ENCODE data around the gene RAB3B.

DNA sequence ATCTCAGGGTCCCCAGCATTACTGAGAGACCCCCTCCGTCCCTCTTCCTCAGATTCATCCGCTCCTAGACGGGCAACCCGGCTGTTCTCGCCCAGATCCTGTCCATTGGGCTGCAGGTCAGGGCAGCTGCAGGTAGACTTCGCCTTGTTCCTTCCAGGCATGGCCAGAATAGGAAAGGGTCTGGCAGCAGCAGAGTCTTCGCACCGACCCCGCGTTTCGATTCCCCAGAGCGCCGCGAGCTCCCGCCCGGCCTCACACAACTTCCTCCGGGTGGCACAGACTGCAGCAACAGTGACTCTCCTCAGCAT, 112.2 kb downstream of the RAB3B start:
- TF ChIP-seq, protein P1, sequence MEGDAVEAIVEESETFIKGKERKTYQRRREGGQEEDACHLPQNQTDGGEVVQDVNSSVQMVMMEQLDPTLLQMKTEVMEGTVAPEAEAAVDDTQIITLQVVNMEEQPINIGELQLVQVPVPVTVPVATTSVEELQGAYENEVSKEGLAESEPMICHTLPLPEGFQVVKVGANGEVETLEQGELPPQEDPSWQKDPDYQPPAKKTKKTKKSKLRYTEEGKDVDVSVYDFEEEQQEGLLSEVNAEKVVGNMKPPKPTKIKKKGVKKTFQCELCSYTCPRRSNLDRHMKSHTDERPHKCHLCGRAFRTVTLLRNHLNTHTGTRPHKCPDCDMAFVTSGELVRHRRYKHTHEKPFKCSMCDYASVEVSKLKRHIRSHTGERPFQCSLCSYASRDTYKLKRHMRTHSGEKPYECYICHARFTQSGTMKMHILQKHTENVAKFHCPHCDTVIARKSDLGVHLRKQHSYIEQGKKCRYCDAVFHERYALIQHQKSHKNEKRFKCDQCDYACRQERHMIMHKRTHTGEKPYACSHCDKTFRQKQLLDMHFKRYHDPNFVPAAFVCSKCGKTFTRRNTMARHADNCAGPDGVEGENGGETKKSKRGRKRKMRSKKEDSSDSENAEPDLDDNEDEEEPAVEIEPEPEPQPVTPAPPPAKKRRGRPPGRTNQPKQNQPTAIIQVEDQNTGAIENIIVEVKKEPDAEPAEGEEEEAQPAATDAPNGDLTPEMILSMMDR (IDR thresholded peaks at IDR 0.05) = no peak
- TF ChIP-seq POLR2A (IDR thresholded peaks at IDR 0.05) = no peak
- TF ChIP-seq POLR2AphosphoS5 (IDR thresholded peaks at IDR 0.05) = no peak

All from breast epithelium (tissue), 3 donors.